Fibroblast of villous mesenchyme (primary cell): ENCODE results near the gene IAPP. TPM values are rescaled to one million over a fixed set of nuclear protein-coding genes. Genes with fewer than 3 reads are reported as not detected.
"Not testable (repeated sequence)": the region's sequence is repeated elsewhere in the genome, so short reads cannot be mapped to it uniquely, and the experiment has no call there.

Experiments
- DNase-seq: peaks from one replicate; pipeline ENCODE4 v3.0.0-alpha.2; 2010; ENCODE audit warnings: low read depth
- H3K4me3 ChIP-seq: 2 replicates; pipeline ENCODE4 v1.5.1; 2011; ENCODE audit warnings: low read depth, mild to moderate bottlenecking, low read length
- CTCF ChIP-seq: IDR thresholded peaks from 2 replicates; pipeline ENCODE4 v1.5.1; 2012; ENCODE audit warnings: low read depth, mild to moderate bottlenecking, low read length; ENCODE audit not compliant: insufficient read depth
- total RNA-seq: library from RNA; depleted of rRNA; stranded (reverse); fragments of >200 nt; gene quantifications from 2 replicates; pipeline ENCODE4 v1.2.3, GENCODE V29; 2012

Gene IAPP
- total RNA-seq, 1 donor = not detected

GRCh38 chr12:21346542-21347205 lies 26.0 kb upstream of the IAPP start:
- TF ChIP-seq CTCF = no peak
- H3K4me3 ChIP-seq = no peak overlapping the region
- no peak for DNase-seq

GRCh38 chr12:21350975-21351374 lies 21.7 kb upstream of the IAPP start:
- DNase-seq = no peak
- no peak overlapping the region for H3K4me3 ChIP-seq
- TF ChIP-seq CTCF = no peak

- no peak for TF ChIP-seq CTCF
- no peak for DNase-seq
- no peak overlapping the region for H3K4me3 ChIP-seq
Observed at GRCh38 chr12:21353487-21353886, 19.2 kb upstream of the IAPP start.

GRCh38 chr12:21353948-21354347 lies 18.8 kb upstream of the IAPP start:
- TF ChIP-seq CTCF = no peak
- no peak overlapping the region for H3K4me3 ChIP-seq
- DNase-seq = no peak

- no peak overlapping the region for H3K4me3 ChIP-seq
- no peak for TF ChIP-seq CTCF
- DNase-seq = no peak
Observed at GRCh38 chr12:21354641-21355040, 18.1 kb upstream of the IAPP start.

GRCh38 chr12:21360632-21361031 lies 12.1 kb upstream of the IAPP start:
- H3K4me3 ChIP-seq, DNase-seq: not testable (repeated sequence)

GRCh38 chr12:21369141-21369980 lies 3.3 kb upstream of the IAPP start:
- no peak for TF ChIP-seq CTCF
- no peak overlapping the region for H3K4me3 ChIP-seq
- DNase-seq = no peak
